22Rv1 (cell line): ENCODE results near the gene TSSC4.

Source experiments
- H3K27ac ChIP-seq: fragments of 450-650 bp; 2 replicates; pipeline ENCODE4 v1.5.1; 2017
- ZFX ChIP-seq: fragments of 450-650 bp; IDR thresholded peaks from 2 replicates; pipeline ENCODE4 v1.6.1; 2017; ENCODE audit warnings: antibody characterized with exemption, borderline replicate concordance
- TF ChIP-seq, protein P1 (sequence below): fragments of 450-650 bp; IDR thresholded peaks from 2 replicates; pipeline ENCODE4 v1.5.1; 2017; ENCODE audit warnings: mild to moderate bottlenecking

TSSC4 gene

GRCh38 chr11:2421996-2422395 is 21.4 kb downstream of the TSSC4 start:
- TF ChIP-seq, protein P1, sequence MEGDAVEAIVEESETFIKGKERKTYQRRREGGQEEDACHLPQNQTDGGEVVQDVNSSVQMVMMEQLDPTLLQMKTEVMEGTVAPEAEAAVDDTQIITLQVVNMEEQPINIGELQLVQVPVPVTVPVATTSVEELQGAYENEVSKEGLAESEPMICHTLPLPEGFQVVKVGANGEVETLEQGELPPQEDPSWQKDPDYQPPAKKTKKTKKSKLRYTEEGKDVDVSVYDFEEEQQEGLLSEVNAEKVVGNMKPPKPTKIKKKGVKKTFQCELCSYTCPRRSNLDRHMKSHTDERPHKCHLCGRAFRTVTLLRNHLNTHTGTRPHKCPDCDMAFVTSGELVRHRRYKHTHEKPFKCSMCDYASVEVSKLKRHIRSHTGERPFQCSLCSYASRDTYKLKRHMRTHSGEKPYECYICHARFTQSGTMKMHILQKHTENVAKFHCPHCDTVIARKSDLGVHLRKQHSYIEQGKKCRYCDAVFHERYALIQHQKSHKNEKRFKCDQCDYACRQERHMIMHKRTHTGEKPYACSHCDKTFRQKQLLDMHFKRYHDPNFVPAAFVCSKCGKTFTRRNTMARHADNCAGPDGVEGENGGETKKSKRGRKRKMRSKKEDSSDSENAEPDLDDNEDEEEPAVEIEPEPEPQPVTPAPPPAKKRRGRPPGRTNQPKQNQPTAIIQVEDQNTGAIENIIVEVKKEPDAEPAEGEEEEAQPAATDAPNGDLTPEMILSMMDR, result no peak
- no peak for TF ChIP-seq ZFX
- H3K27ac ChIP-seq, result no peak overlapping the region

DNA sequence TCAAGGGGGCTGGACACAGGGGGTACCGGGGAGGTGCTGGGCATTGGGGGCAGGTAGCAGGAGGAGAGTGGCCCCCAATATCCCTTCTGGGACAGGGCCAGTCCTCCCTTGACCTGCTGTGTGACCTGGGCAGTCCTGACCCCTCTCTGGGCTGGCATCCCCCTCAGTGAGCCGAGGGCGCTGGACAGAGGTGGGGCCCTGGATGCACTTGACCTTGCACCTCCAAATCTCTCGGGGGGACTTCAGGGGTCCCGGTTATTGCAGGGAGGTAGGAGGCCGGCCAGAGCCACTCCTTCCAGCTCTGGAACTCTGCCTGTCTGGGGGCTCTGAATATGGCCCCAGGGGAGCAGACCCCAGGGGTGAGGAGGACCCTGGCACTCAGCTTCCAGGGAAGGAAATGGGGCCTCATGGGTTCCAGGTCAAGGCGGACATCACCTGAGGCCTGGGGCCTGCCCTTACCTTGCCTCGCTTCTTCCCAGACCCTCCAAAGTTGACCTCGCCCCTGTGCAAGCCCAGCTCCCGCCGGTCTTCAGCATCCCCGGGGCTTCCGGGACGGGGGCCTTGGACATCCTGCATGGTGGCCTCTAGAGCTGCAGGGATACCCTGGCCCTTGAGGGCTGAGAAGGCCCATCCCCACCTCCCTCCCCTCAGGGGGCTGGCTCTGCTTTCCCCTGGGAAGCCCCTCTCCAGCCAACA is 22.1 kb downstream of the TSSC4 start:
- TF ChIP-seq, protein P1, result no peak
- TF ChIP-seq ZFX, result no peak
- H3K27ac ChIP-seq, result no peak overlapping the region

GRCh38 chr11:2423157-2424025 is 22.8 kb downstream of the TSSC4 start:
- H3K27ac ChIP-seq, result no peak overlapping the region
- TF ChIP-seq ZFX, result no peak
- TF ChIP-seq, protein P1, result no peak

GRCh38 chr11:2424811-2425495 is 24.4 kb downstream of the TSSC4 start:
- H3K27ac ChIP-seq, result no peak overlapping the region
- TF ChIP-seq, protein P1, result no peak
- TF ChIP-seq ZFX, result no peak

DNA sequence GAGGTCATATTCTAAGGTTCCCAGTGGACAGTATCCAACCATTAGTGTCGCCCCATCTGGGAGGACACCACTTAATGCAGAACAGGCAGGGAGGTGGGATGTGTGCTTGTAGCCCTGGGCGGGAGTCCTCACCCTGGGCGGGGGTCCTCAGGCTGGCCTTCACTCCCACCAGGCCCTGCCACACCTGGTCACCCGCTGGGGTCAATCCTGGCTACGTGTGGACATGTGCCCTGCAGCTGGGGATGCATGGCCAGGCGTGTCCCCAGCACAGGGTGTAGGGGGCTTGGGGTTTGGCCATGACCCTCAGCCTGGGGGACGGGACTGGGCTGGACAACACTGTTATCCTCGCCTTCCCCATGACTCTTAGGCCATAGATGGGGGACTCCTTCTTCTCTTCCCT is 25.0 kb downstream of the TSSC4 start:
- no peak overlapping the region for H3K27ac ChIP-seq
- TF ChIP-seq ZFX, result no peak
- TF ChIP-seq, protein P1, result no peak

DNA sequence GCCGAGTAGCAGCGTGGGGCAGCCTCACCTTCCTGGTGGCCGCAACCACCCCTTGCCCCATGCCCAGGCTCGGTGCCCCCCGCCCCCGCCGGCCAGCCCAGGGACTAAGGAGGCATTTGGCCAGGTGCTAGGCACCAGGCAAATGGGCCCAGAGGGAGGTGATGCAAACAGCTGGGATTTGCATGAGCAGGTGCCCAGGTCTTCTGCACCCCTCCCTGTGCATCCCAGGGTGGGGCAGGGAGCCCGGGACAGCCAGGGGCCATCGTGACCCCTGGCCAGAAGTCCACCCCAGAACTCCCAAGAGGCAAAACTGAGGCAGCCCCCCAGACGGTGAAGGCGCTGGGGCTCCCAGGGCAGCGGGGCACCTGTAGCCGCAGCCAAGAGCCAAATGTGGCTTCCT is 25.7 kb downstream of the TSSC4 start:
- H3K27ac ChIP-seq, result no peak overlapping the region
- TF ChIP-seq, protein P1, result no peak
- TF ChIP-seq ZFX, result no peak
